ENCODE results near the gene SERPINI1.

Gene SERPINI1

GRCh38 chr3:167772992-167773391 is 37.5 kb downstream of the SERPINI1 start:
- no peak for DNase-seq (ENCODE audit: low read depth, low spot score)
- no peak overlapping the region for H3K4me3 ChIP-seq (ENCODE audit: insufficient read length, low read depth)

GRCh38 chr3:167773584-167773983 is 38.1 kb downstream of the SERPINI1 start:
- no peaks in the 10 kb centered on the region for H3K4me1 ChIP-seq (ENCODE audit: insufficient read depth, insufficient read length)
- TF ChIP-seq ZNF274 (IDR thresholded peaks at IDR 0.05; ENCODE audit: low read depth, low read length) (no peak), YY1 (IDR thresholded peaks at IDR 0.05; ENCODE audit: insufficient read depth, insufficient read length) (no peak), SUZ12 (IDR thresholded peaks at IDR 0.05; ENCODE audit: extremely low read depth, insufficient read depth, insufficient read length) (no peak)
- H3K4me3 ChIP-seq (ENCODE audit: insufficient read length, low read depth), result no peak overlapping the region
- H3K9ac ChIP-seq (ENCODE audit: insufficient read length, low read depth), result no peak overlapping the region
- H3K9me3 ChIP-seq (ENCODE audit: insufficient read depth, low read length), result peaks cover 10% of the 10 kb centered on the region; the same call in 1 of the 2 replicates
- H3K27me3 ChIP-seq (ENCODE audit: insufficient read depth, insufficient read length), result no peaks in the 10 kb centered on the region
- DNase-seq (ENCODE audit: low read depth, low spot score), result no peak
- no peaks in the 10 kb centered on the region for H3K36me3 ChIP-seq (ENCODE audit: insufficient read depth, insufficient read length, low read length)

More at GRCh38 chr3:167772992-167773391, 37.5 kb downstream of the SERPINI1 start:
- Histone ChIP-seq H3K9ac (ENCODE audit: insufficient read length, low read depth) (no peak overlapping the region), H3K27me3 (ENCODE audit: insufficient read depth, insufficient read length) (no peaks in the 10 kb centered on the region), H3K9me3 (ENCODE audit: insufficient read depth, low read length) (peaks cover 5% of the 10 kb centered on the region; the same call in 1 of the 2 replicates), H3K36me3 (ENCODE audit: insufficient read depth, insufficient read length, low read length) (no peaks in the 10 kb centered on the region), H3K4me1 (ENCODE audit: insufficient read depth, insufficient read length) (no peaks in the 10 kb centered on the region)
- no peak for TF ChIP-seq ZNF274 (IDR thresholded peaks at IDR 0.05; ENCODE audit: low read depth, low read length)
- no peak for TF ChIP-seq SUZ12 (IDR thresholded peaks at IDR 0.05; ENCODE audit: extremely low read depth, insufficient read depth, insufficient read length)
- TF ChIP-seq YY1 (IDR thresholded peaks at IDR 0.05; ENCODE audit: insufficient read depth, insufficient read length), result no peak

DNA sequence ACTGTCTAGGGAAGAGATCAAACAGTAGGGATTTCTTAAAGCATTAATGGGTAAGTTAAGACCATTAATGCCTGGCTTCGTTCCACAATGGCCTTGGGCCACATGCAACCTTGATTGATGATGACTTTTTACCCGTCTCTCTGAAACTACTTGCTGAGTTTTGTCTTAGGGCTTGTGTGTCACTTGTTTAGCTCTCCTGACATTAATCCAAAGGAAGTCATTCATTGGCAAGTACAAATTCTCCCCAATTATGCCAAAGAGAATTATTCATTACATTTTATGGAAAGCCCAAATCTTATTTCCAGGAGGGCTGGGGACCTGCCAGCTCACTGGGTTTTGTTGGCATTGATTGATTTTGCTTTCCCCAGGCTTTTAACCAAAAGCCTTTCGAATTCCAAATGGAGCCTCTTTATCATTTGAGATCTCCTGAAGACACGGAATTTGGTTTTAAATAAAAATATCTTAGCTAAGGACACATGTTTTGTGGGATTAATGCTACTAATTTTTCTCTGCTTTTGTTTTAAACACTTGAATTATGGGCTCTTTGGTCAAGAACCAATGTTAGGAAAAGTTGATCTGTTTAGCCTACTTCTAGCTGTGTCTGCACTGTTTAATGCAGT is 40.7 kb downstream of the SERPINI1 start:
- Histone ChIP-seq H3K4me1 (ENCODE audit: insufficient read depth, insufficient read length) (no peaks in the 10 kb centered on the region), H3K9me3 (ENCODE audit: insufficient read depth, low read length) (peaks cover 10% of the 10 kb centered on the region; the same call in 1 of the 2 replicates), H3K27me3 (ENCODE audit: insufficient read depth, insufficient read length) (no peaks in the 10 kb centered on the region), H3K36me3 (ENCODE audit: insufficient read depth, insufficient read length, low read length) (no peaks in the 10 kb centered on the region), H3K4me3 (ENCODE audit: insufficient read length, low read depth) (no peak overlapping the region), H3K9ac (ENCODE audit: insufficient read length, low read depth) (no peak overlapping the region)
- DNase-seq (ENCODE audit: low read depth, low spot score), result no peak
- TF ChIP-seq SUZ12 (IDR thresholded peaks at IDR 0.05; ENCODE audit: extremely low read depth, insufficient read depth, insufficient read length) (no peak), ZNF274 (IDR thresholded peaks at IDR 0.05; ENCODE audit: low read depth, low read length) (no peak), YY1 (IDR thresholded peaks at IDR 0.05; ENCODE audit: insufficient read depth, insufficient read length) (no peak)

DNA sequence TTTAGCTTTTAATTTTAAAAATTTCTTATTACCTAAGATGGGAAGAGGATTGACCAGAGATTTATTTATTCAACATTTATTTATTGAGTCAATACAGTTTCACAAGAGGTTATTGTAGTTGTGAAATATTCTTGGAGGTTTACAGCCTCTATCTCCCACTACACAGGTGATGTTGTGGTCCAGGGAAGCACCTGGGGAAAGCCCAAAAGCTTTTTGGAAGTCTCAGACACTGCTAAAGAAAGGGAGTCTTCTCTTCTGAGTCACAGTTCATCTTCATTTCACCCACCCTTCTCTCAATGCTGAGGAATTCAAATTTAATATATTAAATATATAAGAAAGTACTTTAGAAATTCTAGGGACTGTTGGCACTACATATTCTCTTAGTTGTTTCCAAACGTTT is 41.8 kb downstream of the SERPINI1 start:
- H3K4me3 ChIP-seq (ENCODE audit: insufficient read length, low read depth), result no peak overlapping the region
- H3K27me3 ChIP-seq (ENCODE audit: insufficient read depth, insufficient read length), result no peaks in the 10 kb centered on the region
- no peak for DNase-seq (ENCODE audit: low read depth, low spot score)
- H3K36me3 ChIP-seq (ENCODE audit: insufficient read depth, insufficient read length, low read length), result no peaks in the 10 kb centered on the region
- no peak for TF ChIP-seq YY1 (IDR thresholded peaks at IDR 0.05; ENCODE audit: insufficient read depth, insufficient read length)
- no peak for TF ChIP-seq SUZ12 (IDR thresholded peaks at IDR 0.05; ENCODE audit: extremely low read depth, insufficient read depth, insufficient read length)
- TF ChIP-seq ZNF274 (IDR thresholded peaks at IDR 0.05; ENCODE audit: low read depth, low read length), result no peak
- peaks cover 10% of the 10 kb centered on the region; the same call in 1 of the 2 replicates for H3K9me3 ChIP-seq (ENCODE audit: insufficient read depth, low read length)
- no peaks in the 10 kb centered on the region for H3K4me1 ChIP-seq (ENCODE audit: insufficient read depth, insufficient read length)
- no peak overlapping the region for H3K9ac ChIP-seq (ENCODE audit: insufficient read length, low read depth)

- peaks cover 10% of the 10 kb centered on the region; the same call in 1 of the 2 replicates for H3K9me3 ChIP-seq (ENCODE audit: insufficient read depth, low read length)
- DNase-seq (ENCODE audit: low read depth, low spot score), result no peak
- no peak overlapping the region for H3K9ac ChIP-seq (ENCODE audit: insufficient read length, low read depth)
- no peaks in the 10 kb centered on the region for H3K36me3 ChIP-seq (ENCODE audit: insufficient read depth, insufficient read length, low read length)
- H3K4me3 ChIP-seq (ENCODE audit: insufficient read length, low read depth), result no peak overlapping the region
- H3K4me1 ChIP-seq (ENCODE audit: insufficient read depth, insufficient read length), result no peaks in the 10 kb centered on the region
- H3K27me3 ChIP-seq (ENCODE audit: insufficient read depth, insufficient read length), result no peaks in the 10 kb centered on the region
- no peak for TF ChIP-seq YY1 (IDR thresholded peaks at IDR 0.05; ENCODE audit: insufficient read depth, insufficient read length)
- no peak for TF ChIP-seq ZNF274 (IDR thresholded peaks at IDR 0.05; ENCODE audit: low read depth, low read length)
- TF ChIP-seq SUZ12 (IDR thresholded peaks at IDR 0.05; ENCODE audit: extremely low read depth, insufficient read depth, insufficient read length), result no peak
Observed at GRCh38 chr3:167780214-167780883, 44.8 kb downstream of the SERPINI1 start.

GRCh38 chr3:167783781-167784180 is 48.3 kb downstream of the SERPINI1 start:
- DNase-seq (ENCODE audit: low read depth, low spot score), result no peak
- Histone ChIP-seq H3K4me3 (ENCODE audit: insufficient read length, low read depth) (no peak overlapping the region), H3K4me1 (ENCODE audit: insufficient read depth, insufficient read length) (no peaks in the 10 kb centered on the region), H3K36me3 (ENCODE audit: insufficient read depth, insufficient read length, low read length) (no peaks in the 10 kb centered on the region), H3K9me3 (ENCODE audit: insufficient read depth, low read length) (no peaks in the 10 kb centered on the region), H3K27me3 (ENCODE audit: insufficient read depth, insufficient read length) (no peaks in the 10 kb centered on the region), H3K9ac (ENCODE audit: insufficient read length, low read depth) (no peak overlapping the region)
- TF ChIP-seq SUZ12 (IDR thresholded peaks at IDR 0.05; ENCODE audit: extremely low read depth, insufficient read depth, insufficient read length) (no peak), ZNF274 (IDR thresholded peaks at IDR 0.05; ENCODE audit: low read depth, low read length) (no peak), YY1 (IDR thresholded peaks at IDR 0.05; ENCODE audit: insufficient read depth, insufficient read length) (no peak)

GRCh38 chr3:167785790-167786189 is 50.3 kb downstream of the SERPINI1 start:
- no peak for DNase-seq (ENCODE audit: low read depth, low spot score)
- Histone ChIP-seq H3K27me3 (ENCODE audit: insufficient read depth, insufficient read length) (no peaks in the 10 kb centered on the region), H3K9me3 (ENCODE audit: insufficient read depth, low read length) (no peaks in the 10 kb centered on the region), H3K4me1 (ENCODE audit: insufficient read depth, insufficient read length) (no peaks in the 10 kb centered on the region), H3K4me3 (ENCODE audit: insufficient read length, low read depth) (no peak overlapping the region), H3K9ac (ENCODE audit: insufficient read length, low read depth) (no peak overlapping the region), H3K36me3 (ENCODE audit: insufficient read depth, insufficient read length, low read length) (no peaks in the 10 kb centered on the region)
- TF ChIP-seq YY1 (IDR thresholded peaks at IDR 0.05; ENCODE audit: insufficient read depth, insufficient read length) (no peak), SUZ12 (IDR thresholded peaks at IDR 0.05; ENCODE audit: extremely low read depth, insufficient read depth, insufficient read length) (no peak), ZNF274 (IDR thresholded peaks at IDR 0.05; ENCODE audit: low read depth, low read length) (no peak)
